HG03196 (cell line): ENCODE data around the gene ANAPC7.
A peak's percentile ranks its signal among the peaks of the same experiment; 100 is the strongest.
"Not testable (repeated sequence)": the region's sequence is repeated elsewhere in the genome, so short reads cannot be mapped to it uniquely, and the experiment has no call there.

ENCODE experiments used
- ATAC-seq: cut with Tn5 transposase; IDR thresholded peaks from one replicate; pipeline ENCODE4 v1.9.1; 2021; ENCODE audit not compliant: unreplicated experiment

Gene ANAPC7

GRCh38 chr12:110403146-110403975, at the start of gene ANAPC7:
TSS of gene ANAPC7 (minus strand) at chr12:110403708. CDS start at chr12:110403627, 81 bp downstream.
- peak; percentile 88 for ATAC-seq

- ATAC-seq: no peak
These were observed 47.8 kb upstream of the ANAPC7 start for GRCh38 chr12:110451263-110451662.

- peak; percentile 94 for ATAC-seq
These were observed 46.4 kb upstream of the ANAPC7 start, which contains the start of gene ARPC3 for GRCh38 chr12:110449799-110450497. TSS of gene ARPC3 (minus strand) at chr12:110450337. CDS start at chr12:110450260, 77 bp downstream.

GRCh38 chr12:110444455-110444854, 40.9 kb upstream of the ANAPC7 start:
- no peak for ATAC-seq

GRCh38 chr12:110436231-110436630, 32.7 kb upstream of the ANAPC7 start:
- ATAC-seq: no peak

- peak; percentile 11 for ATAC-seq
These were observed 28.6 kb upstream of the ANAPC7 start for GRCh38 chr12:110431957-110432587.

- ATAC-seq: not testable (repeated sequence)
These were observed 26.2 kb upstream of the ANAPC7 start for GRCh38 chr12:110429676-110430075.

- ATAC-seq: no peak
These were observed 22.9 kb upstream of the ANAPC7 start for GRCh38 chr12:110426406-110426805.

- ATAC-seq: no peak
These were observed 20.7 kb upstream of the ANAPC7 start for GRCh38 chr12:110424237-110424636.

GRCh38 chr12:110421701-110422100, 18.2 kb upstream of the ANAPC7 start:
- no peak for ATAC-seq

GRCh38 chr12:110421159-110421661, 17.7 kb upstream of the ANAPC7 start:
- ATAC-seq: no peak

- ATAC-seq: not testable (repeated sequence)
These were observed 17.1 kb upstream of the ANAPC7 start for GRCh38 chr12:110420644-110421043.

GRCh38 chr12:110417113-110417512, 13.6 kb upstream of the ANAPC7 start:
- ATAC-seq: not testable (repeated sequence)

GRCh38 chr12:110410086-110410485, 6.6 kb upstream of the ANAPC7 start:
- ATAC-seq: not testable (repeated sequence)

- ATAC-seq: not testable (repeated sequence)
These were observed 1.7 kb upstream of the ANAPC7 start for GRCh38 chr12:110405126-110405662.

GRCh38 chr12:110403976-110404682, 621 bp upstream of the ANAPC7 start:
- peak; percentile 39 for ATAC-seq

- ATAC-seq: no peak
These were observed 20.8 kb downstream of the ANAPC7 start for GRCh38 chr12:110382683-110383082.

GRCh38 chr12:110379631-110380030, 23.9 kb downstream of the ANAPC7 start:
- ATAC-seq: no peak

- ATAC-seq: no peak
These were observed 24.3 kb downstream of the ANAPC7 start for GRCh38 chr12:110379197-110379596.

GRCh38 chr12:110378131-110378790, 25.2 kb downstream of the ANAPC7 start:
- ATAC-seq: not testable (repeated sequence)
